ENCODE results near the gene FGD6. TPM values are rescaled to one million over a fixed set of nuclear protein-coding genes. Genes with fewer than 3 reads are reported as not detected.
"Not testable (repeated sequence)": the region's sequence is repeated elsewhere in the genome, so short reads cannot be mapped to it uniquely, and the experiment has no call there.

The FGD6 gene
- total RNA-seq, 4 donors from 2014 or later: 25.0 to 37.0 (median 32.1) TPM

- WGBS, 2 donors (ENCODE audit: low coverage in 1 of 2): 96 to 100% methylated on average over 3 of the region's 3 CpGs
- Histone ChIP-seq H3K4me1 (peaks cover 3 to 38% (median 9%) of the 10 kb centered on the region in 4 donors), H3K9me3 (no peaks in the 10 kb centered on the region), H3K36me3 (peaks cover 0 to 9% (median 0%) of the 10 kb centered on the region in 4 donors), H3K27ac (no peak overlapping the region), H3K27me3 (no peaks in the 10 kb centered on the region), H3K4me3 (no peak overlapping the region)
- intact Hi-C loops (cut with DNase I; ENCODE audit: low total_unique reads): no loop called here
- in situ Hi-C loops (cut with MboI; ENCODE audit: low pct_ligation_motif_present in 1 of 4, low pct_unique_long_range_greater_than_20kb in 1 of 4, low sequenced_read_pairs in 3 of 4): no loop called here
- no peak for DNase-seq
- TF ChIP-seq EP300 (IDR thresholded peaks at IDR 0.05; ENCODE audit: low read depth) (no peak), CTCF (IDR thresholded peaks at IDR 0.05) (no peak), POLR2AphosphoS5 (IDR thresholded peaks at IDR 0.05) (no peak), POLR2A (IDR thresholded peaks at IDR 0.05) (no peak)
Measured at GRCh38 chr12:95244350-95244749, 27.1 kb upstream of the FGD6 start.

GRCh38 chr12:95243497-95244183 lies 26.4 kb upstream of the FGD6 start:
- WGBS, 2 donors (ENCODE audit: low coverage in 1 of 2): 92 to 95% methylated on average over 3 to 4 of the region's 4 CpGs
- Histone ChIP-seq H3K27ac (no peak overlapping the region), H3K27me3 (no peaks in the 10 kb centered on the region), H3K4me1 (peaks cover 0 to 34% (median 9%) of the 10 kb centered on the region in 4 donors), H3K9me3 (no peaks in the 10 kb centered on the region), H3K36me3 (peaks cover 0 to 9% (median 0%) of the 10 kb centered on the region in 4 donors), H3K4me3 (no peak overlapping the region)
- intact Hi-C loops (cut with DNase I; ENCODE audit: low total_unique reads) (no loop called here), in situ Hi-C loops (cut with MboI; ENCODE audit: low pct_ligation_motif_present in 1 of 4, low pct_unique_long_range_greater_than_20kb in 1 of 4, low sequenced_read_pairs in 3 of 4) (no loop called here)
- TF ChIP-seq EP300 (IDR thresholded peaks at IDR 0.05; ENCODE audit: low read depth): no peak
- TF ChIP-seq CTCF (IDR thresholded peaks at IDR 0.05): no peak
- TF ChIP-seq POLR2AphosphoS5 (IDR thresholded peaks at IDR 0.05): no peak
- no peak for TF ChIP-seq POLR2A (IDR thresholded peaks at IDR 0.05)
- no peak for DNase-seq

- no peak overlapping the region for H3K27ac ChIP-seq
- TF ChIP-seq CTCF (IDR thresholded peaks at IDR 0.05) (no peak), POLR2A (IDR thresholded peaks at IDR 0.05) (no peak), POLR2AphosphoS5 (IDR thresholded peaks at IDR 0.05) (no peak), EP300 (IDR thresholded peaks at IDR 0.05; ENCODE audit: low read depth) (no peak)
- no peaks in the 10 kb centered on the region for H3K9me3 ChIP-seq
- no peak for DNase-seq
- H3K36me3 ChIP-seq: peaks cover 0 to 9% (median 0%) of the 10 kb centered on the region in 4 donors
- H3K4me3 ChIP-seq: no peak overlapping the region
- no peaks in the 10 kb centered on the region for H3K27me3 ChIP-seq
- WGBS, 2 donors (ENCODE audit: low coverage in 1 of 2): 94 to 99% methylated on average over 4 of the region's 4 CpGs
- intact Hi-C loops (cut with DNase I; ENCODE audit: low total_unique reads): no loop called here
- in situ Hi-C loops (cut with MboI; ENCODE audit: low pct_ligation_motif_present in 1 of 4, low pct_unique_long_range_greater_than_20kb in 1 of 4, low sequenced_read_pairs in 3 of 4): no loop called here
- peaks cover 0 to 26% (median 2%) of the 10 kb centered on the region in 4 donors for H3K4me1 ChIP-seq
Measured at GRCh38 chr12:95241761-95242506, 24.7 kb upstream of the FGD6 start.

GRCh38 chr12:95241138-95241537 lies 23.9 kb upstream of the FGD6 start:
- H3K4me3 ChIP-seq; intact Hi-C loops (cut with DNase I; ENCODE audit: low total_unique reads); in situ Hi-C loops (cut with MboI; ENCODE audit: low pct_ligation_motif_present in 1 of 4, low pct_unique_long_range_greater_than_20kb in 1 of 4, low sequenced_read_pairs in 3 of 4); H3K27me3 ChIP-seq; H3K9me3 ChIP-seq; H3K36me3 ChIP-seq; DNase-seq; H3K27ac ChIP-seq: not testable (repeated sequence)
- 84 to 100% methylated on average over 2 to 6 of the region's 6 CpGs for WGBS, 2 donors (ENCODE audit: low coverage in 1 of 2)
- H3K4me1 ChIP-seq: peaks cover 0 to 19% (median 0%) of the 10 kb centered on the region in 4 donors

Measured in transverse colon (tissue), 4 donors.